GM12878 (cell line): Measurements from ENCODE around the gene UNCX. TPM values are rescaled to one million over a fixed set of nuclear protein-coding genes. Genes with fewer than 3 reads are reported as not detected.

Source experiments
- ATAC-seq: fragments of 200-7000 bp; cut with Tn5 transposase; 3 replicates; pipeline ENCODE4 v1.9.1; 2020; ENCODE audit warnings: mild to moderate bottlenecking, moderate library complexity
- BruUV-seq: library from RNA; stranded (reverse); fragments of 400-500 nt; replicated peaks from 2 replicates; lab custom pipeline; 2021; lab: Mats Ljungman, UMichigan
- CTCF ChIA-PET: fragments of 300-600 bp; sonication (Branson Sonifier 250); formaldehyde crosslinking; extraction: SDS; loops from one replicate; lab custom pipeline; 2021; ENCODE audit warnings: inconsistent platforms; lab: Yijun Ruan, JAX
- POLR2A ChIA-PET: fragments of 350-600 bp; formaldehyde crosslinking; extraction: SDS; loops from one replicate; lab custom pipeline; 2021; ENCODE audit warnings: inconsistent platforms; lab: Charles Lee
- RAD21 ChIA-PET: fragments of 300-600 bp; sonication (Branson Sonifier 250); formaldehyde crosslinking; loops from one replicate; lab custom pipeline; 2023; ENCODE audit warnings: antibody characterized with exemption; ENCODE audit not compliant: unreplicated experiment; lab: Charles Lee
- SMC1A ChIA-PET: fragments of 300-600 bp; sonication (Branson Sonifier 250); formaldehyde crosslinking; loops from one replicate; lab custom pipeline; 2023; ENCODE audit not compliant: unreplicated experiment, uncharacterized antibody; lab: Charles Lee
- DNase-seq: peaks from one replicate; pipeline ENCODE4 v3.0.0-alpha.2; 2011; ENCODE audit warnings: low read depth, low spot score
- FAIRE-seq: peaks from 3 replicates; lab custom pipeline; 2011; peaks lifted over from hg19 to GRCh38; lab: Jason Lieb, UNC
- H2AFZ ChIP-seq: 2 replicates; pipeline ENCODE4 v1.6.0; 2011; ENCODE audit warnings: low read depth, low read length, control low read depth; ENCODE audit not compliant: control insufficient read depth
- H3K27ac ChIP-seq: 2 replicates; pipeline ENCODE4 v1.5.1; 2011; ENCODE audit warnings: control low read depth; ENCODE audit not compliant: control insufficient read depth, insufficient read depth
- H3K27me3 ChIP-seq, 2 experiments: replicated peaks in 1 of 2; 2 replicates each; pipeline versions ENCODE4 v1.6.0 to v1.6.1; 2011; ENCODE audit warnings: low read length in 1 of 2; ENCODE audit not compliant: control insufficient read depth in 2 of 2, insufficient read depth in 2 of 2
- H3K36me3 ChIP-seq, 2 experiments: 2 replicates each; pipeline ENCODE4 v1.5.1; 2011; ENCODE audit warnings: low read length in 1 of 2; ENCODE audit not compliant: control insufficient read depth in 2 of 2, insufficient read depth in 2 of 2
- H3K4me1 ChIP-seq: 2 replicates; pipeline ENCODE4 v1.6.1; 2011; ENCODE audit warnings: mild to moderate bottlenecking, low read length, moderate library complexity, mixed read lengths; ENCODE audit not compliant: control insufficient read depth, insufficient read depth
- H3K4me2 ChIP-seq: 2 replicates; pipeline ENCODE4 v1.6.0; 2011; ENCODE audit warnings: control low read depth; ENCODE audit not compliant: control insufficient read depth, insufficient read depth
- H3K4me3 ChIP-seq: fragments of 200-600 bp; sonication (generic); 2 replicates; pipeline ENCODE4 v1.5.1; 2016
- H3K79me2 ChIP-seq: 2 replicates; pipeline ENCODE4 v1.6.0; 2011; ENCODE audit warnings: low read length; ENCODE audit not compliant: control insufficient read depth, insufficient read depth
- H3K9ac ChIP-seq: 2 replicates; pipeline ENCODE4 v1.8.0; 2011; ENCODE audit warnings: low read length, control low read depth, mixed read lengths; ENCODE audit not compliant: control insufficient read depth, insufficient read depth
- H3K9me3 ChIP-seq: replicated peaks from 3 replicates; pipeline ENCODE4 v1.5.1; 2011; ENCODE audit warnings: mild to moderate bottlenecking, low read length; ENCODE audit not compliant: control insufficient read depth, insufficient read depth
- H4K20me1 ChIP-seq: 2 replicates; pipeline ENCODE4 v1.6.0; 2011; ENCODE audit not compliant: control insufficient read depth, insufficient read depth
- CHD2 ChIP-seq: IDR thresholded peaks from 2 replicates; pipeline ENCODE4 v1.6.1; 2011; ENCODE audit warnings: low read depth, low read length, improper control_type of control experiment, borderline replicate concordance
- CHD4 ChIP-seq: fragments of 200-600 bp; sonication (generic); IDR thresholded peaks from 2 replicates; pipeline ENCODE4 v1.6.1; 2016; ENCODE audit warnings: mild to moderate bottlenecking
- CREB1 ChIP-seq: IDR thresholded peaks from 2 replicates; pipeline ENCODE4 v1.6.1; 2012; ENCODE audit warnings: low read depth, mild to moderate bottlenecking, inconsistent platforms
- CUX1 ChIP-seq: IDR thresholded peaks from 2 replicates; pipeline ENCODE4 v1.6.1; 2012; ENCODE audit warnings: improper control_type of control experiment, low read depth, low read length; ENCODE audit not compliant: insufficient replicate concordance
- DPF2 ChIP-seq: fragments of 450-650 bp; IDR thresholded peaks from 2 replicates; pipeline ENCODE4 v1.6.1; 2017; ENCODE audit warnings: mild to moderate bottlenecking
- ESRRA ChIP-seq: IDR thresholded peaks from 2 replicates; pipeline ENCODE4 v1.6.1; 2012; ENCODE audit warnings: mild to moderate bottlenecking, low read length, improper control_type of control experiment
- HDGF ChIP-seq: fragments of 450-650 bp; IDR thresholded peaks from 2 replicates; pipeline ENCODE4 v1.6.1; 2016; ENCODE audit warnings: antibody characterized with exemption
- JUNB ChIP-seq: IDR thresholded peaks from 2 replicates; pipeline ENCODE4 v1.6.1; 2016; ENCODE audit warnings: antibody characterized with exemption, mild to moderate bottlenecking
- NR2C2 ChIP-seq: IDR thresholded peaks from 2 replicates; pipeline ENCODE4 v1.6.1; 2011; ENCODE audit warnings: borderline replicate concordance, low read depth; ENCODE audit not compliant: control insufficient read depth, insufficient read length
- NRF1 ChIP-seq: conservative IDR thresholded peaks from 2 replicates; pipeline ENCODE4 v1.6.1; 2011; ENCODE audit warnings: mild to moderate bottlenecking, low read depth, low read length, improper control_type of control experiment
- PML ChIP-seq: IDR thresholded peaks from 2 replicates; pipeline ENCODE4 v1.6.1; 2012; ENCODE audit warnings: low read length, inconsistent platforms
- POU2F2 ChIP-seq: IDR thresholded peaks from 3 replicates; pipeline ENCODE4 v1.6.1; 2011; ENCODE audit warnings: low read depth, mild to moderate bottlenecking, low read length, borderline replicate concordance
- RUNX3 ChIP-seq: IDR thresholded peaks from 2 replicates; pipeline ENCODE4 v1.6.1; 2012; ENCODE audit warnings: low read length, inconsistent platforms
- TCF12 ChIP-seq: IDR thresholded peaks from 2 replicates; pipeline ENCODE4 v1.6.1; 2011; ENCODE audit warnings: low read depth, mild to moderate bottlenecking, low read length
- TCF3 ChIP-seq: IDR thresholded peaks from 2 replicates; pipeline ENCODE4 v1.6.1; 2012; ENCODE audit warnings: low read depth, mild to moderate bottlenecking, low read length, borderline replicate concordance; ENCODE audit not compliant: insufficient read depth
- YBX1 ChIP-seq: fragments of 450-650 bp; IDR thresholded peaks from 2 replicates; pipeline ENCODE4 v1.6.1; 2016; ENCODE audit warnings: antibody characterized with exemption
- ZNF207 ChIP-seq: fragments of 450-650 bp; IDR thresholded peaks from 2 replicates; pipeline ENCODE4 v1.6.1; 2014; ENCODE audit warnings: antibody characterized with exemption, mild to moderate bottlenecking, borderline replicate concordance
- ZZZ3 ChIP-seq: IDR thresholded peaks from 2 replicates; pipeline ENCODE4 v1.6.1; 2011; ENCODE audit warnings: low read depth; ENCODE audit not compliant: control insufficient read depth, insufficient read length
- WGBS: methylation state at CpG from one replicate; pipeline ENCODE4 v1.1.6; 2016; ENCODE audit warnings: low lambda C conversion rate; ENCODE audit not compliant: insufficient replicate concordance, insufficient coverage; ENCODE audit errors: missing lambda C conversion rate; 5-methylcytosine and 5-hydroxymethylcytosine counted together
- in situ Hi-C: fragments of 300-500 bp; cut with MboI; formaldehyde crosslinking; loops from 9 replicates; pipeline ENCODE4 v1.14.3; 2018; ENCODE audit warnings: mixed read lengths
- intact Hi-C: fragments of 100-400 bp; cut with micrococcal nuclease; formaldehyde crosslinking; loops from one replicate; pipeline ENCODE4 v1.14.2; 2022; ENCODE audit not compliant: unreplicated experiment
- polyA plus RNA-seq, 11 experiments: library from polyadenylated mRNA; depleted of rRNA in 4 of 11; unstranded in 6 of 11; stranded (reverse) in 5 of 11; fragments of >200 nt; fragmentation: Nextera tagmentation in 4 of 11; fragmentation: Illumina TruSeq in 1 of 11; extraction: Ambion mirVana in 4 of 11; extraction: Trizol in 1 of 11; gene quantifications; 1 replicate in 1 of 11; 2 replicates in 10 of 11; pipeline versions ENCODE4 v1.2.1 to v1.2.3, GENCODE V29; 2011 to 2016; ENCODE audit warnings: inconsistent platforms in 2 of 11, missing spikeins in 2 of 11, low read depth in 1 of 11
- total RNA-seq, 4 experiments: library from RNA; depleted of rRNA in 3 of 4; stranded (reverse); fragments of >200 nt in 3 of 4; fragmentation: Illumina TruSeq in 1 of 4; extraction: Trizol in 1 of 4; gene quantifications; 2 replicates each; pipeline versions ENCODE4 v1.2.1 to v1.2.3, GENCODE V29; 2013 to 2021

UNCX gene
- total and polyA plus RNA-seq, 10 of the 15 experiments (the other 5 are each of a cell fraction or from before 2014, with no cell fraction given): not detected

- no peak overlapping the region for H3K27ac ChIP-seq
- no peaks in the 10 kb centered on the region; a peak in 3 of 4 replicates for H3K27me3 ChIP-seq
- H3K9me3 ChIP-seq: no peaks in the 10 kb centered on the region
- intact Hi-C loops: no loop called here
- no peaks in the 10 kb centered on the region for H3K4me1 ChIP-seq
- no peaks in the 10 kb centered on the region for H3K36me3 ChIP-seq
- H4K20me1 ChIP-seq: no peaks in the 10 kb centered on the region
- no peak overlapping the region for H3K4me2 ChIP-seq
- WGBS: 63% methylated on average over 8 of the region's 8 CpGs
- ChIA-PET POLR2A (no interaction called here), SMC1A (no interaction called here), RAD21 (no interaction called here), CTCF (interaction anchor here (0.8 kb wide), 1 partner anchor 68 kb away, joined by 3 read pairs; no protein-coding TSS in a partner anchor)
- BruUV-seq: no TSS peak
- in situ Hi-C loops: no loop called here
- FAIRE-seq: no peak
- H2AFZ ChIP-seq: no peak overlapping the region
- TF ChIP-seq HDGF (no peak), CUX1 (no peak), NRF1 (no peak), ESRRA (no peak), RUNX3 (no peak), TCF12 (no peak), ZZZ3 (no peak), PML (no peak), POU2F2 (no peak), JUNB (no peak), DPF2 (no peak), TCF3 (no peak), CHD4 (no peak), NR2C2 (no peak), CREB1 (no peak), YBX1 (no peak), CHD2 (no peak), ZNF207 (no peak)
- H3K9ac ChIP-seq: no peak overlapping the region
- ATAC-seq: no peak
- H3K4me3 ChIP-seq: no peak overlapping the region
- DNase-seq: no peak
- no peaks in the 10 kb centered on the region for H3K79me2 ChIP-seq
These were observed 18.2 kb downstream of the UNCX start for GRCh38 chr7:1250901-1251300.
